ENCODE results near the gene CAP2. TPM values are rescaled to one million over a fixed set of nuclear protein-coding genes. Genes with fewer than 3 reads are reported as not detected.

Gene CAP2
- total RNA-seq, 1 experiment from 2014 or later, result 7.2 TPM

- TF ChIP-seq E2F4 (CRISPR knock-in tag; IDR thresholded peaks at IDR 0.05; ENCODE audit: borderline replicate concordance, low read depth) (no peak), ZNF263 (CRISPR knock-in tag; IDR thresholded peaks at IDR 0.05; ENCODE audit: low read depth) (no peak), NR2C2 (CRISPR knock-in tag; IDR thresholded peaks at IDR 0.05) (no peak), EMX1 (CRISPR knock-in tag; IDR thresholded peaks at IDR 0.05) (no peak), GABPB1 (CRISPR knock-in tag; IDR thresholded peaks at IDR 0.05) (no peak), OVOL2 (CRISPR knock-in tag; IDR thresholded peaks at IDR 0.05; ENCODE audit: borderline replicate concordance) (no peak), STAT6 (CRISPR knock-in tag; conservative IDR thresholded peaks at IDR 0.05; ENCODE audit: low read depth) (no peak), MXD4 (CRISPR knock-in tag; IDR thresholded peaks at IDR 0.05; ENCODE audit: borderline replicate concordance) (no peak)
These were observed 113.6 kb downstream of the CAP2 start (continued) for GRCh38 chr6:17506962-17507361.

GRCh38 chr6:17511084-17511483 lies 117.7 kb downstream of the CAP2 start:
- TF ChIP-seq GTF2I (CRISPR knock-in tag; conservative IDR thresholded peaks at IDR 0.05), result no peak
- TF ChIP-seq STAT6 (CRISPR knock-in tag; conservative IDR thresholded peaks at IDR 0.05; ENCODE audit: low read depth), result no peak
- no peak for TF ChIP-seq TP53 (CRISPR knock-in tag; IDR thresholded peaks at IDR 0.05)
- TF ChIP-seq HMGA2 (CRISPR knock-in tag; IDR thresholded peaks at IDR 0.05), result no peak
- TF ChIP-seq OVOL2 (CRISPR knock-in tag; IDR thresholded peaks at IDR 0.05; ENCODE audit: borderline replicate concordance), result no peak
- TF ChIP-seq AR (CRISPR knock-in tag; IDR thresholded peaks at IDR 0.05), result no peak
- TF ChIP-seq CTCF (IDR thresholded peaks at IDR 0.05), result no peak
- no peak for TF ChIP-seq NR3C1 (CRISPR knock-in tag; conservative IDR thresholded peaks at IDR 0.05; ENCODE audit: low read depth)
- no peak for TF ChIP-seq ZMAT4 (CRISPR knock-in tag; IDR thresholded peaks at IDR 0.05)
- no peak for TF ChIP-seq ZNF219 (CRISPR knock-in tag; IDR thresholded peaks at IDR 0.05; ENCODE audit: borderline replicate concordance)
- no peak for TF ChIP-seq RELA (CRISPR knock-in tag; IDR thresholded peaks at IDR 0.05; ENCODE audit: borderline replicate concordance)
- no peak for TF ChIP-seq ZNF281 (CRISPR knock-in tag; IDR thresholded peaks at IDR 0.05)
- no peak for TF ChIP-seq CREM (CRISPR knock-in tag; IDR thresholded peaks at IDR 0.05)
- no peak for DNase-seq (ENCODE audit: low spot score)
- ChIA-PET POLR2A (no interaction called here), CTCF (no interaction called here)
- H3K4me1 Mint-ChIP-seq, result no peaks in the 10 kb centered on the region
- no peaks in the 10 kb centered on the region for H3K9me3 Mint-ChIP-seq
- no peak for ATAC-seq
- H3K4me3 Mint-ChIP-seq, result no peak overlapping the region
- H3K36me3 Mint-ChIP-seq, result no peaks in the 10 kb centered on the region
- no peaks in the 10 kb centered on the region for H3K27me3 Mint-ChIP-seq (ENCODE audit: low read depth)
- no peak overlapping the region for H3K27ac Mint-ChIP-seq
